LNCAP (cell line): ENCODE results near the gene AMTN.

Experiments used
- CTCF ChIP-seq: fragments of 450-650 bp; IDR thresholded peaks from 2 replicates; pipeline ENCODE4 v1.5.1; 2017; ENCODE audit warnings: mild to moderate bottlenecking

The AMTN gene

GRCh38 chr4:70508801-70509200 is 9.6 kb upstream of the AMTN start:
- no peak for TF ChIP-seq CTCF

- no peak for TF ChIP-seq CTCF
These were observed 7.0 kb upstream of the AMTN start for GRCh38 chr4:70511365-70511764.

GRCh38 chr4:70515367-70516250 is 2.8 kb upstream of the AMTN start:
- no peak for TF ChIP-seq CTCF

- no peak for TF ChIP-seq CTCF
These were observed 347 bp downstream of the AMTN start for GRCh38 chr4:70518716-70519115.

- no peak for TF ChIP-seq CTCF
These were observed 4.3 kb downstream of the AMTN start for GRCh38 chr4:70522626-70523025.

GRCh38 chr4:70530997-70531396 is 12.6 kb downstream of the AMTN start:
- no peak for TF ChIP-seq CTCF

GRCh38 chr4:70531981-70532380 is 13.6 kb downstream of the AMTN start:
- TF ChIP-seq CTCF, result peak; percentile 17; the same call in 1 of the 2 replicates
